GM10847 (cell line): Measurements from ENCODE around the gene STAMBPL1.

Source experiments
- POLR2A ChIP-seq: IDR thresholded peaks from 2 replicates; pipeline ENCODE4 v1.6.1; 2011; ENCODE audit not compliant: insufficient read length; ENCODE audit errors: extremely low read depth

STAMBPL1 gene

GRCh38 chr10:88920986-88921593, 41.0 kb downstream of the STAMBPL1 start:
- TF ChIP-seq POLR2A = no peak

- TF ChIP-seq POLR2A = no peak
These were observed 42.0 kb downstream of the STAMBPL1 start for GRCh38 chr10:88922041-88922440.

GRCh38 chr10:88923520-88923919, 43.5 kb downstream of the STAMBPL1 start:
- no peak for TF ChIP-seq POLR2A

- TF ChIP-seq POLR2A = no peak
These were observed 46.7 kb downstream of the STAMBPL1 start for GRCh38 chr10:88926566-88927415.

- TF ChIP-seq POLR2A = no peak
These were observed 47.3 kb downstream of the STAMBPL1 start for GRCh38 chr10:88927416-88927690.

- no peak for TF ChIP-seq POLR2A
These were observed 48.2 kb downstream of the STAMBPL1 start for GRCh38 chr10:88928254-88928653.

- TF ChIP-seq POLR2A = no peak
These were observed 51.5 kb downstream of the STAMBPL1 start for GRCh38 chr10:88931548-88931947.

- TF ChIP-seq POLR2A = no peak
These were observed 52.7 kb downstream of the STAMBPL1 start for GRCh38 chr10:88932539-88933256.

- TF ChIP-seq POLR2A = no peak
These were observed 53.5 kb downstream of the STAMBPL1 start for GRCh38 chr10:88933564-88933963.

- TF ChIP-seq POLR2A = no peak
These were observed 55.0 kb downstream of the STAMBPL1 start for GRCh38 chr10:88934900-88935672.

GRCh38 chr10:88936656-88937055, 56.6 kb downstream of the STAMBPL1 start:
- TF ChIP-seq POLR2A = no peak

- no peak for TF ChIP-seq POLR2A
These were observed 58.0 kb downstream of the STAMBPL1 start for GRCh38 chr10:88938039-88938438.

- no peak for TF ChIP-seq POLR2A
These were observed 58.9 kb downstream of the STAMBPL1 start for GRCh38 chr10:88938938-88939337.

- TF ChIP-seq POLR2A = no peak
These were observed 61.0 kb downstream of the STAMBPL1 start for GRCh38 chr10:88941026-88941425.

GRCh38 chr10:88943778-88944177, 63.7 kb downstream of the STAMBPL1 start:
- TF ChIP-seq POLR2A = no peak
